Vagina (tissue), 2 donors: ENCODE results near the gene ANKRD34B. TPM values are rescaled to one million over a fixed set of nuclear protein-coding genes. Genes with fewer than 3 reads are reported as not detected.

Experiments used
- DNase-seq, 2 donors: peaks; one replicate each; pipeline ENCODE4 v3.0.0-alpha.2; 2017; ENCODE audit errors: extremely low spot score in 2 of 2
- H3K27ac ChIP-seq: fragments of 200-600 bp; sonication (generic); one replicate; pipeline ENCODE4 v1.5.1; 2019
- H3K27me3 ChIP-seq: fragments of 200-600 bp; sonication (generic); one replicate; pipeline ENCODE4 v1.5.1; 2019
- H3K36me3 ChIP-seq, 2 donors: fragments of 200-600 bp; sonication (generic); one replicate each; pipeline ENCODE4 v1.5.1; 2017 to 2019
- H3K4me1 ChIP-seq: fragments of 200-600 bp; sonication (generic); one replicate; pipeline ENCODE4 v1.5.1; 2019
- H3K4me3 ChIP-seq, 2 donors: fragments of 200-600 bp; sonication (generic); 1 replicate in 1 of 2; 2 replicates in 1 of 2; pipeline ENCODE4 v1.5.1; 2016 to 2019
- H3K9me3 ChIP-seq: fragments of 200-600 bp; sonication (generic); one replicate; pipeline ENCODE4 v1.5.1; 2019
- POLR2A ChIP-seq, 2 donors: fragments of 450-650 bp; IDR thresholded peaks; one replicate each; pipeline ENCODE4 v1.6.1; 2017; ENCODE audit warnings: antibody characterized with exemption in 2 of 2, mild to moderate bottlenecking in 2 of 2, moderate library complexity in 2 of 2
- POLR2AphosphoS5 ChIP-seq, 2 donors: sonication (generic); formaldehyde crosslinking; IDR thresholded peaks; one replicate each; pipeline ENCODE4 v1.9.0; 2017; ENCODE audit warnings: antibody characterized with exemption in 2 of 2, mild to moderate bottlenecking in 2 of 2, low read depth in 1 of 2; ENCODE audit not compliant: insufficient read depth in 1 of 2
- intact Hi-C: fragments of 100-400 bp; cut with DNase I; formaldehyde crosslinking; loops from one replicate; pipeline ENCODE4 v1.15.1; 2023
- small RNA-seq: library from RNA; depleted of rRNA; stranded (forward); fragments of <200 nt; gene quantifications from one replicate; pipeline ENCODE3, GENCODE V24; 2016
- total RNA-seq: library from RNA; depleted of rRNA; stranded (reverse); fragments of >200 nt; gene quantifications from one replicate; pipeline ENCODE4 v1.2.3, GENCODE V29; 2016
- TF ChIP-seq, protein P1 (sequence below), 3 experiments: fragments of 450-650 bp in 2 of 3; fragments of 200-600 bp in 1 of 3; sonication (generic) in 1 of 3; IDR thresholded peaks; one replicate each; pipeline ENCODE4 v1.5.1; 2017 to 2019; ENCODE audit warnings: antibody characterized with exemption in 3 of 3, mild to moderate bottlenecking in 2 of 3, moderate library complexity in 2 of 3

ANKRD34B gene
- total RNA-seq, 1 donor from 2014 or later, result not detected

- Histone ChIP-seq H3K4me3 (no peak overlapping the region), H3K4me1 (no peaks in the 10 kb centered on the region), H3K27ac (no peak overlapping the region), H3K36me3 (no peaks in the 10 kb centered on the region), H3K27me3 (no peaks in the 10 kb centered on the region), H3K9me3 (peaks cover 5% of the 10 kb centered on the region)
- no peak for TF ChIP-seq POLR2A (IDR thresholded peaks at IDR 0.05)
- TF ChIP-seq, protein P1, sequence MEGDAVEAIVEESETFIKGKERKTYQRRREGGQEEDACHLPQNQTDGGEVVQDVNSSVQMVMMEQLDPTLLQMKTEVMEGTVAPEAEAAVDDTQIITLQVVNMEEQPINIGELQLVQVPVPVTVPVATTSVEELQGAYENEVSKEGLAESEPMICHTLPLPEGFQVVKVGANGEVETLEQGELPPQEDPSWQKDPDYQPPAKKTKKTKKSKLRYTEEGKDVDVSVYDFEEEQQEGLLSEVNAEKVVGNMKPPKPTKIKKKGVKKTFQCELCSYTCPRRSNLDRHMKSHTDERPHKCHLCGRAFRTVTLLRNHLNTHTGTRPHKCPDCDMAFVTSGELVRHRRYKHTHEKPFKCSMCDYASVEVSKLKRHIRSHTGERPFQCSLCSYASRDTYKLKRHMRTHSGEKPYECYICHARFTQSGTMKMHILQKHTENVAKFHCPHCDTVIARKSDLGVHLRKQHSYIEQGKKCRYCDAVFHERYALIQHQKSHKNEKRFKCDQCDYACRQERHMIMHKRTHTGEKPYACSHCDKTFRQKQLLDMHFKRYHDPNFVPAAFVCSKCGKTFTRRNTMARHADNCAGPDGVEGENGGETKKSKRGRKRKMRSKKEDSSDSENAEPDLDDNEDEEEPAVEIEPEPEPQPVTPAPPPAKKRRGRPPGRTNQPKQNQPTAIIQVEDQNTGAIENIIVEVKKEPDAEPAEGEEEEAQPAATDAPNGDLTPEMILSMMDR (IDR thresholded peaks at IDR 0.05), result no peak
- TF ChIP-seq POLR2AphosphoS5 (IDR thresholded peaks at IDR 0.05; ENCODE audit: insufficient read depth in 1 of 2, low read depth in 1 of 2), result no peak
- DNase-seq, result no peak
- intact Hi-C loops, result no loop called here
Measured at GRCh38 chr5:80540691-80541090, 29.4 kb downstream of the ANKRD34B start.

DNA sequence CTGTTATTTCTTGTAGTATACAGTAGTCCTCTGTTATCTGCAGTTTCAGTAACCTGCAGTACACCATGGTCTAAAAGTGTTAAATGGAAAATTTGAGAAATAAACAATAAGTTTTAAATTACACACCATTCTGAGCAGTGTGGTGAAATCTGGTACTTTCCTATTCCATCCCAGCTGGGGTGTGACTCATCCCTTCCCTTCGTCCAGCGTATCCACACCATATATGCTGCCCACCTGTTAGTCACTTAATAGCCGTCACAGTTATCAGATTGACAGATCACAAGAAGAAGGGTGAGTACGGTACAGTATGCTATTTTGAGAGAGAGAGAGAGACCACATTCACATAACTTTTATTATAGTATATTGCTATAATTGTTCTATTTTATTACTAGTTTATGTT, 53.3 kb downstream of the ANKRD34B start:
- no peak for TF ChIP-seq POLR2AphosphoS5 (IDR thresholded peaks at IDR 0.05; ENCODE audit: insufficient read depth in 1 of 2, low read depth in 1 of 2)
- TF ChIP-seq, protein P1 (IDR thresholded peaks at IDR 0.05), result no peak
- DNase-seq, result no peak
- Histone ChIP-seq H3K4me3 (no peak overlapping the region), H3K27me3 (no peaks in the 10 kb centered on the region), H3K36me3 (no peaks in the 10 kb centered on the region), H3K27ac (no peak overlapping the region), H3K4me1 (no peaks in the 10 kb centered on the region), H3K9me3 (no peaks in the 10 kb centered on the region)
- intact Hi-C loops, result no loop called here

DNA sequence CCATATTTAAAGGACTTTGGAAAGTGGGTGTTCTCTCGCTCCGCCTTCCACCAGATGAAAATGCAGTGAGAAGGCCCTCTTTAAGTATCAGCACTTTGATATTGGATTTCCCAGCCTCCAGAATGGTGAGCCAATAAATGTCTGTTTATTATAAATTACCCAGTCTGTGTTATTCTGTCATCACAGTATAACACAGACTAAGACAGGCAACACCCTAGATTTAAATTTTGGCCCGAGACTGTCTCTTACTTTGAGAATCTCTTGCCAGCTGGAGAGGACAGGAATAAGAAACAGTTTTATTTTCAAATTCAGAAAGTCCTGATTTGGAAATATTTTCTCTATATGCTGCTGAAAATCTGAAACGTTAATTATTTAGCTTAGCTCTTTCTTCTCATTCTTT, 60.7 kb downstream of the ANKRD34B start:
- no peaks in the 10 kb centered on the region for H3K9me3 ChIP-seq
- intact Hi-C loops, result no loop called here

GRCh38 chr5:80508844-80509243, 61.2 kb downstream of the ANKRD34B start:
- intact Hi-C loops, result no loop called here
- no peak overlapping the region for H3K4me3 ChIP-seq
- no peaks in the 10 kb centered on the region for H3K36me3 ChIP-seq
- no peaks in the 10 kb centered on the region for H3K27me3 ChIP-seq
- no peak for DNase-seq
- peaks cover 8% of the 10 kb centered on the region for H3K4me1 ChIP-seq
- H3K27ac ChIP-seq, result no peak overlapping the region
- no peak for TF ChIP-seq POLR2A (IDR thresholded peaks at IDR 0.05)
- no peak for TF ChIP-seq POLR2AphosphoS5 (IDR thresholded peaks at IDR 0.05; ENCODE audit: insufficient read depth in 1 of 2, low read depth in 1 of 2)
- TF ChIP-seq, protein P1 (IDR thresholded peaks at IDR 0.05), result no peak
- H3K9me3 ChIP-seq, result no peaks in the 10 kb centered on the region

More for the DNA sequence above, 60.7 kb downstream of the ANKRD34B start:
- H3K4me1 ChIP-seq, result peaks cover 8% of the 10 kb centered on the region
- H3K4me3 ChIP-seq, result no peak overlapping the region
- TF ChIP-seq, protein P1 (IDR thresholded peaks at IDR 0.05), result no peak
- TF ChIP-seq POLR2A (IDR thresholded peaks at IDR 0.05), result no peak
- TF ChIP-seq POLR2AphosphoS5 (IDR thresholded peaks at IDR 0.05; ENCODE audit: insufficient read depth in 1 of 2, low read depth in 1 of 2), result no peak
- no peak overlapping the region for H3K27ac ChIP-seq
- DNase-seq, result no peak
- no peaks in the 10 kb centered on the region for H3K27me3 ChIP-seq
- no peaks in the 10 kb centered on the region for H3K36me3 ChIP-seq

DNA sequence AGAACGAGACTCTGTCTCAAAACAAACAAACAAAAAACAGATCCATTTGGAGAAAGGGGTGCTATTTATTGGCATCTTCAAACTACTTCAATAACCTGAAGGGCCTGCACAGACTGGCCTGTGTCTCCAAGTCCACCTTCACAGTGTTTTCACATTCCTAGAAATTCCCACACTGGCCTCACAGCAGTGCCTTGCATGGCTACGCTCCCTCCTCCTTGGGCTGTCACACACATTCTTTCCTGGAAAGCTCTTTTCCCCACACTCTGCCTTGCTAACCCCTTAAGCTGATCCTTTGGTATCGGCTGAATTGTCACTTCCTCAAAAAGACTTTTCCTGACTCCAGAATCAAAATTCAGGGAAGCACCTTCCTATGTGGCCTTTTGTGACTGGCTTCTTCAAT, 62.4 kb downstream of the ANKRD34B start:
- Histone ChIP-seq H3K27ac (no peak overlapping the region), H3K4me3 (no peak overlapping the region), H3K4me1 (peaks cover 8% of the 10 kb centered on the region), H3K27me3 (no peaks in the 10 kb centered on the region), H3K36me3 (no peaks in the 10 kb centered on the region), H3K9me3 (no peaks in the 10 kb centered on the region)
- TF ChIP-seq POLR2A (IDR thresholded peaks at IDR 0.05) (no peak), POLR2AphosphoS5 (IDR thresholded peaks at IDR 0.05; ENCODE audit: insufficient read depth in 1 of 2, low read depth in 1 of 2) (no peak)
- TF ChIP-seq, protein P1 (IDR thresholded peaks at IDR 0.05), result no peak
- DNase-seq, result no peak
- intact Hi-C loops, result no loop called here

Small RNA genes lying within 50 kb of the gene (small RNA-seq; reads per million reads assigned to genes)
- gene DBIP2, result not detected

Other genes starting within 250 kb of the ANKRD34B start
- 28.2 TPM for gene ZFYVE16, start 162.2 kb downstream of the ANKRD34B start, total RNA-seq
- gene FAM151B, start 82.2 kb downstream of the ANKRD34B start, total RNA-seq, result 0.98 TPM
- 30.0 TPM for gene MSH3, start 84.4 kb upstream of the ANKRD34B start, total RNA-seq
- 6.6 TPM for gene DHFR, start 84.7 kb upstream of the ANKRD34B start, total RNA-seq